ENCODE data around the gene CNFN. TPM values are rescaled to one million over a fixed set of nuclear protein-coding genes. Genes with fewer than 3 reads are reported as not detected.

The CNFN gene
- total RNA-seq, 1 experiment from 2014 or later, result not detected

DNA sequence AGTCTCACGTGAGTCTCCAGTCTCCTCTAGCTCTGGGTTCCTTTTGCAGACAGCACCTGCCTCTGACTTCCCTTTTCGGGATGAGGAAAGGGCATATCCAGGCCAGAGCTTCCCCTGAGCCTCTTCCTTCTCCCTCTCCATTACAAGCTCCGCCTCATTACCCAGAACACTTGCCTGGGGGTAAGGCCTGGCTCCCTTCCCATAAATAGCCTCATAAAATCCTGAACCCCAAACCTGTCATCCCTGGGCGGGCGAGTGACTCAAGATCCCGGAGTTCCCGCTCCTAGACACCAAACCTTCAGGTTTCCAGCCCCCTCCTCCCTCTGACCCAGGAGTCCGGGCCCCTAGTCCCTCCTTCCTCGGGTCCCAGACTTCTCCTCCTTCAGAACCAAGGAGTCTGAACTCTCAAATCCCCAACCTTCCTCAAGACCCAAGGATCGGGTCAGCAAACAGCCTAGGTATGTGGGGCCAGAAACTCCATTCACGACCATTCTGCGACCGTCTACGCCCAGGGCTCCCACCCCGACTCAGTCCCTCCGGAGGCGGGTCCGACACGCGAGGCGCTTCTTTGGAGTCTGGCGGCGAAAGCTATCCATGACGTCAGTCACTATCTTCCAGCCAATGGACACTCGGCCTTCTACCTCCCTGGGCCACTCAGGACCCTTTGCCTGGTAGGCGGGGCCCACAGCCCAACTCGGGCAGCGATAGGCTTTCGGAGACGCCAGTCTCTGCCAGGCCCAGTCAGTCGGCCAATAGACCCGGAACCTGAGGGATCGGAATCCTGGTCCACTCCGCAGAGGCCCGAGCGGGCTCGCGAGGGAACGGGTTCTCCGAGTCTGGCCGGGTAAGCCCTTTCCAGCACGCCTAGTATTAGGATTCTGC lies 6.5 kb upstream of the CNFN start:
- Histone ChIP-seq H4K20me1 (ENCODE audit: insufficient read depth, low read depth, low read length) (no peaks in the 10 kb centered on the region; the same call in 1 of the 2 replicates), H3K9ac (ENCODE audit: low read length) (peak overlapping the region; percentile 88), H3K27ac (ENCODE audit: low read length) (no peak overlapping the region), H3K27me3 (ENCODE audit: low read length) (no peaks in the 10 kb centered on the region), H2AFZ (ENCODE audit: low read length) (peak overlapping the region; percentile 90), H3K4me3 (ENCODE audit: low read length) (peak overlapping the region; percentile 92), H3K9me3 (ENCODE audit: low read length) (no peaks in the 10 kb centered on the region), H3K4me1 (ENCODE audit: low read length) (peaks cover 26% of the 10 kb centered on the region), H3K79me2 (ENCODE audit: low read length) (peaks cover 10% of the 10 kb centered on the region), H3K36me3 (ENCODE audit: insufficient read depth, low read length) (no peaks in the 10 kb centered on the region), H3K9me2 (replicated peaks; ENCODE audit: insufficient read depth, low read length) (no peaks in the 10 kb centered on the region), H3K4me2 (ENCODE audit: low read depth, low read length, poor library complexity, severe bottlenecking) (peak overlapping the region; percentile 99)
- peak; percentile 99 for DNase-seq

GRCh38 chr19:42394751-42395150 lies 4.7 kb upstream of the CNFN start:
- Histone ChIP-seq H3K4me3 (ENCODE audit: low read length) (no peak overlapping the region), H3K4me1 (ENCODE audit: low read length) (peaks cover 20% of the 10 kb centered on the region), H3K79me2 (ENCODE audit: low read length) (peaks cover 10% of the 10 kb centered on the region), H3K27ac (ENCODE audit: low read length) (no peak overlapping the region), H3K36me3 (ENCODE audit: insufficient read depth, low read length) (no peaks in the 10 kb centered on the region), H3K9me2 (replicated peaks; ENCODE audit: insufficient read depth, low read length) (no peaks in the 10 kb centered on the region), H4K20me1 (ENCODE audit: insufficient read depth, low read depth, low read length) (no peaks in the 10 kb centered on the region), H2AFZ (ENCODE audit: low read length) (no peak overlapping the region), H3K4me2 (ENCODE audit: low read depth, low read length, poor library complexity, severe bottlenecking) (no peak overlapping the region), H3K27me3 (ENCODE audit: low read length) (no peaks in the 10 kb centered on the region), H3K9ac (ENCODE audit: low read length) (no peak overlapping the region), H3K9me3 (ENCODE audit: low read length) (no peaks in the 10 kb centered on the region)
- no peak for DNase-seq

DNA sequence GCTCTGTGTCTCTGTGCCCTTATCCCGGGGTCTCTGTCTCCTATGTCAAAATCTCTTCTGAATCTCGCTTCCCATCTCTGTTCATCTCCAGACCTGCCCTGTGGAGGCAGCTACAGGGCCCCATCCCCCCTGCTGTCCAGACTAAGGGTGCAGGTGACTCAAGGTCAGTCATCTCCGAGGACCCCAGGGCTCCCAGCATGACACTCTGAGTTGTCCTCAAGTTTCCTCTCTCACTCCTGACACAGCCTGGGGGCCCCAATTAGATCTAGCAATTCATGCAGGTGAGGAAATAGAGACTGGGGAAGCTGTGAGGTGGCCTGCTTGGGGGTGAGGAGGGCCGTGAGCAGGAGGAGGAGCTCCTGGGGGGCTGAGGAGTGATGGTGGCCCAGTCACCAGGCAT lies 2.1 kb upstream of the CNFN start:
- Histone ChIP-seq H3K9me3 (ENCODE audit: low read length) (no peaks in the 10 kb centered on the region), H3K4me3 (ENCODE audit: low read length) (no peak overlapping the region), H3K9ac (ENCODE audit: low read length) (no peak overlapping the region), H3K27ac (ENCODE audit: low read length) (no peak overlapping the region), H3K4me1 (ENCODE audit: low read length) (peaks cover 12% of the 10 kb centered on the region), H3K36me3 (ENCODE audit: insufficient read depth, low read length) (no peaks in the 10 kb centered on the region), H3K79me2 (ENCODE audit: low read length) (peaks cover 1% of the 10 kb centered on the region; the same call in 1 of the 2 replicates), H2AFZ (ENCODE audit: low read length) (no peak overlapping the region), H4K20me1 (ENCODE audit: insufficient read depth, low read depth, low read length) (no peaks in the 10 kb centered on the region), H3K9me2 (replicated peaks; ENCODE audit: insufficient read depth, low read length) (no peaks in the 10 kb centered on the region), H3K27me3 (ENCODE audit: low read length) (no peaks in the 10 kb centered on the region), H3K4me2 (ENCODE audit: low read depth, low read length, poor library complexity, severe bottlenecking) (no peak overlapping the region)
- DNase-seq, result no peak

- no peaks in the 10 kb centered on the region for H3K27me3 ChIP-seq (ENCODE audit: low read length)
- no peak for DNase-seq
Measured at GRCh38 chr19:42388851-42389489, 1.1 kb downstream of the CNFN start.

GRCh38 chr19:42386974-42387707 lies 3.0 kb downstream of the CNFN start:
- no peaks in the 10 kb centered on the region for H4K20me1 ChIP-seq (ENCODE audit: insufficient read depth, low read depth, low read length)
- H3K9me2 ChIP-seq (replicated peaks; ENCODE audit: insufficient read depth, low read length), result no peaks in the 10 kb centered on the region
- H3K4me3 ChIP-seq (ENCODE audit: low read length), result peak overlapping the region; percentile 22; the same call in 1 of the 2 replicates
- H3K79me2 ChIP-seq (ENCODE audit: low read length), result no peaks in the 10 kb centered on the region
- no peaks in the 10 kb centered on the region for H3K36me3 ChIP-seq (ENCODE audit: insufficient read depth, low read length)
- H3K4me2 ChIP-seq (ENCODE audit: low read depth, low read length, poor library complexity, severe bottlenecking), result peak overlapping the region; percentile 43
- H3K4me1 ChIP-seq (ENCODE audit: low read length), result peaks cover 7% of the 10 kb centered on the region
- H3K9ac ChIP-seq (ENCODE audit: low read length), result no peak overlapping the region
- H3K27me3 ChIP-seq (ENCODE audit: low read length), result no peaks in the 10 kb centered on the region
- H3K9me3 ChIP-seq (ENCODE audit: low read length), result no peaks in the 10 kb centered on the region
- no peak overlapping the region for H3K27ac ChIP-seq (ENCODE audit: low read length)
- DNase-seq, result peak; percentile 79
- peak overlapping the region; percentile 55; the same call in 1 of the 2 replicates for H2AFZ ChIP-seq (ENCODE audit: low read length)

More at GRCh38 chr19:42388851-42389489, 1.1 kb downstream of the CNFN start:
- H4K20me1 ChIP-seq (ENCODE audit: insufficient read depth, low read depth, low read length), result no peaks in the 10 kb centered on the region
- no peaks in the 10 kb centered on the region for H3K9me2 ChIP-seq (replicated peaks; ENCODE audit: insufficient read depth, low read length)
- no peak overlapping the region for H3K9ac ChIP-seq (ENCODE audit: low read length)
- H3K9me3 ChIP-seq (ENCODE audit: low read length), result no peaks in the 10 kb centered on the region
- H3K4me1 ChIP-seq (ENCODE audit: low read length), result peaks cover 7% of the 10 kb centered on the region
- no peak overlapping the region for H3K4me3 ChIP-seq (ENCODE audit: low read length)
- no peaks in the 10 kb centered on the region for H3K79me2 ChIP-seq (ENCODE audit: low read length)
- no peak overlapping the region for H3K27ac ChIP-seq (ENCODE audit: low read length)
- no peak overlapping the region for H2AFZ ChIP-seq (ENCODE audit: low read length)
- no peak overlapping the region for H3K4me2 ChIP-seq (ENCODE audit: low read depth, low read length, poor library complexity, severe bottlenecking)
- no peaks in the 10 kb centered on the region for H3K36me3 ChIP-seq (ENCODE audit: insufficient read depth, low read length)

GRCh38 chr19:42380155-42380554 lies 9.9 kb downstream of the CNFN start:
- H3K9ac ChIP-seq (ENCODE audit: low read length), result no peak overlapping the region
- no peaks in the 10 kb centered on the region for H3K36me3 ChIP-seq (ENCODE audit: insufficient read depth, low read length)
- H2AFZ ChIP-seq (ENCODE audit: low read length), result no peak overlapping the region
- H3K4me1 ChIP-seq (ENCODE audit: low read length), result no peaks in the 10 kb centered on the region
- no peaks in the 10 kb centered on the region for H3K9me2 ChIP-seq (replicated peaks; ENCODE audit: insufficient read depth, low read length)
- DNase-seq, result no peak
- no peak overlapping the region for H3K4me2 ChIP-seq (ENCODE audit: low read depth, low read length, poor library complexity, severe bottlenecking)
- H3K4me3 ChIP-seq (ENCODE audit: low read length), result no peak overlapping the region
- H4K20me1 ChIP-seq (ENCODE audit: insufficient read depth, low read depth, low read length), result no peaks in the 10 kb centered on the region
- no peak overlapping the region for H3K27ac ChIP-seq (ENCODE audit: low read length)
- H3K27me3 ChIP-seq (ENCODE audit: low read length), result no peaks in the 10 kb centered on the region
- H3K79me2 ChIP-seq (ENCODE audit: low read length), result no peaks in the 10 kb centered on the region
- no peaks in the 10 kb centered on the region for H3K9me3 ChIP-seq (ENCODE audit: low read length)

GRCh38 chr19:42378225-42379215 lies 11.6 kb downstream of the CNFN start:
- H3K27me3 ChIP-seq (ENCODE audit: low read length), result no peaks in the 10 kb centered on the region
- no peaks in the 10 kb centered on the region for H3K79me2 ChIP-seq (ENCODE audit: low read length)
- no peak overlapping the region for H3K4me3 ChIP-seq (ENCODE audit: low read length)
- no peak overlapping the region for H3K9ac ChIP-seq (ENCODE audit: low read length)
- no peaks in the 10 kb centered on the region for H3K9me2 ChIP-seq (replicated peaks; ENCODE audit: insufficient read depth, low read length)
- H3K4me1 ChIP-seq (ENCODE audit: low read length), result no peaks in the 10 kb centered on the region
- no peak for DNase-seq
- no peaks in the 10 kb centered on the region for H3K9me3 ChIP-seq (ENCODE audit: low read length)
- no peak overlapping the region for H2AFZ ChIP-seq (ENCODE audit: low read length)
- no peak overlapping the region for H3K4me2 ChIP-seq (ENCODE audit: low read depth, low read length, poor library complexity, severe bottlenecking)
- no peaks in the 10 kb centered on the region for H4K20me1 ChIP-seq (ENCODE audit: insufficient read depth, low read depth, low read length)
- H3K27ac ChIP-seq (ENCODE audit: low read length), result no peak overlapping the region
- H3K36me3 ChIP-seq (ENCODE audit: insufficient read depth, low read length), result no peaks in the 10 kb centered on the region

Measured in Karpas-422 (cell line).